Upper lobe of right lung (tissue), 1 donor: Measurements from ENCODE around the gene OSBPL2. TPM values are rescaled to one million over a fixed set of nuclear protein-coding genes. Genes with fewer than 3 reads are reported as not detected.

Source experiments
- ATAC-seq: fragments of 200-7000 bp; cut with Tn5 transposase; one replicate; pipeline ENCODE4 v1.9.1; 2020; ENCODE audit warnings: mild to moderate bottlenecking, moderate library complexity
- DNase-seq: peaks from one replicate; pipeline ENCODE4 v3.0.0-alpha.2; 2020
- H3K27ac ChIP-seq: fragments of 200-600 bp; one replicate; pipeline ENCODE4 v1.8.0; 2022
- H3K27me3 ChIP-seq: fragments of 200-600 bp; one replicate; pipeline ENCODE4 v1.8.0; 2022; ENCODE audit warnings: mild to moderate bottlenecking
- H3K36me3 ChIP-seq: fragments of 200-600 bp; one replicate; pipeline ENCODE4 v1.8.0; 2022
- H3K4me1 ChIP-seq: fragments of 200-600 bp; one replicate; pipeline ENCODE4 v1.8.0; 2022
- H3K4me3 ChIP-seq: fragments of 200-600 bp; one replicate; pipeline ENCODE4 v1.8.0; 2022; ENCODE audit warnings: mild to moderate bottlenecking
- H3K9me3 ChIP-seq: fragments of 200-600 bp; one replicate; pipeline ENCODE4 v1.8.0; 2022
- CTCF ChIP-seq: fragments of 200-600 bp; IDR thresholded peaks from one replicate; pipeline ENCODE4 v1.8.0; 2022; ENCODE audit warnings: antibody characterized with exemption
- intact Hi-C: fragments of 100-400 bp; cut with DNase I; formaldehyde crosslinking; loops from one replicate; pipeline ENCODE4 v1.11.0; 2022
- total RNA-seq: library from RNA; stranded (reverse); fragmentation: NEBNext Ultra II Directional; extraction: Animal tissue kit (Norgen Biotek cat#: 25700); gene quantifications from one replicate; pipeline ENCODE4 v1.2.1, GENCODE V29; 2021
- donor health status: DM: no; HTN: yes; CAD: no; lungs with severe emphysema.

The OSBPL2 gene
- total RNA-seq, 1 donor from 2014 or later: 52.3 TPM

GRCh38 chr20:62258499-62259293, 20.4 kb downstream of the OSBPL2 start:
- ATAC-seq: no peak
- no peaks in the 10 kb centered on the region for H3K9me3 ChIP-seq
- peaks cover 69% of the 10 kb centered on the region for H3K36me3 ChIP-seq
- intact Hi-C loops: no loop called here
- H3K4me1 ChIP-seq: no peaks in the 10 kb centered on the region
- no peak for DNase-seq
- no peak for TF ChIP-seq CTCF
- H3K4me3 ChIP-seq: no peak overlapping the region
- H3K27me3 ChIP-seq: no peaks in the 10 kb centered on the region
- H3K27ac ChIP-seq: no peak overlapping the region

GRCh38 chr20:62259294-62259565, 20.9 kb downstream of the OSBPL2 start:
- Histone ChIP-seq H3K4me3 (no peak overlapping the region), H3K9me3 (no peaks in the 10 kb centered on the region), H3K36me3 (peaks cover 72% of the 10 kb centered on the region), H3K27ac (no peak overlapping the region), H3K27me3 (no peaks in the 10 kb centered on the region), H3K4me1 (no peaks in the 10 kb centered on the region)
- intact Hi-C loops: no loop called here
- TF ChIP-seq CTCF: no peak
- ATAC-seq (no peak), DNase-seq (no peak)

GRCh38 chr20:62262064-62262463, 23.7 kb downstream of the OSBPL2 start:
- no peak for DNase-seq
- Histone ChIP-seq H3K36me3 (peaks cover 81% of the 10 kb centered on the region), H3K27me3 (no peaks in the 10 kb centered on the region), H3K9me3 (no peaks in the 10 kb centered on the region), H3K4me3 (no peak overlapping the region), H3K27ac (no peak overlapping the region), H3K4me1 (no peaks in the 10 kb centered on the region)
- intact Hi-C loops: no loop called here
- no peak for ATAC-seq
- no peak for TF ChIP-seq CTCF

- H3K36me3 ChIP-seq: peaks cover 71% of the 10 kb centered on the region
- intact Hi-C loops: no loop called here
- no peaks in the 10 kb centered on the region for H3K27me3 ChIP-seq
- no peaks in the 10 kb centered on the region for H3K4me1 ChIP-seq
- no peak for TF ChIP-seq CTCF
- H3K9me3 ChIP-seq: no peaks in the 10 kb centered on the region
- H3K4me3 ChIP-seq: no peak overlapping the region
- DNase-seq: no peak
- H3K27ac ChIP-seq: no peak overlapping the region
- ATAC-seq: no peak
Measured at GRCh38 chr20:62263396-62263795, 25.1 kb downstream of the OSBPL2 start.

- no peak overlapping the region for H3K4me3 ChIP-seq
- TF ChIP-seq CTCF: no peak
- intact Hi-C loops: no loop called here
- no peak for DNase-seq
- no peak overlapping the region for H3K27ac ChIP-seq
- no peaks in the 10 kb centered on the region for H3K27me3 ChIP-seq
- H3K9me3 ChIP-seq: no peaks in the 10 kb centered on the region
- peaks cover 66% of the 10 kb centered on the region for H3K36me3 ChIP-seq
- ATAC-seq: no peak
- H3K4me1 ChIP-seq: no peaks in the 10 kb centered on the region
Measured at GRCh38 chr20:62265365-62265764, 27.0 kb downstream of the OSBPL2 start.

GRCh38 chr20:62266340-62266739, 28.0 kb downstream of the OSBPL2 start:
- Histone ChIP-seq H3K27me3 (no peaks in the 10 kb centered on the region), H3K36me3 (peaks cover 56% of the 10 kb centered on the region), H3K4me1 (no peaks in the 10 kb centered on the region), H3K27ac (no peak overlapping the region), H3K4me3 (no peak overlapping the region), H3K9me3 (no peaks in the 10 kb centered on the region)
- TF ChIP-seq CTCF: no peak
- no peak for ATAC-seq
- DNase-seq: no peak
- intact Hi-C loops: no loop called here
